Esophagus muscularis mucosa (tissue), 4 donors: ENCODE measurements around the gene RERG.

Source experiments
- EP300 ChIP-seq: sonication (generic); formaldehyde crosslinking; IDR thresholded peaks from one replicate; pipeline ENCODE4 v1.6.1; 2017; ENCODE audit warnings: antibody characterized with exemption
- POLR2A ChIP-seq: fragments of 450-650 bp; IDR thresholded peaks from one replicate; pipeline ENCODE4 v1.6.1; 2017; ENCODE audit warnings: antibody characterized with exemption, moderate library complexity, mild to moderate bottlenecking, low read depth
- POLR2AphosphoS5 ChIP-seq, 2 donors: sonication (generic); formaldehyde crosslinking; IDR thresholded peaks; one replicate each; pipeline ENCODE4 v1.6.1; 2017; ENCODE audit warnings: antibody characterized with exemption in 2 of 2
- TF ChIP-seq, protein P1 (sequence below), 3 experiments: fragments of 200-600 bp in 2 of 3; fragments of 450-650 bp in 1 of 3; sonication (generic) in 2 of 3; IDR thresholded peaks; one replicate each; pipeline ENCODE4 v1.5.1; 2017 to 2019; ENCODE audit warnings: antibody characterized with exemption in 3 of 3, mild to moderate bottlenecking in 2 of 3, moderate library complexity in 1 of 3

DNA sequence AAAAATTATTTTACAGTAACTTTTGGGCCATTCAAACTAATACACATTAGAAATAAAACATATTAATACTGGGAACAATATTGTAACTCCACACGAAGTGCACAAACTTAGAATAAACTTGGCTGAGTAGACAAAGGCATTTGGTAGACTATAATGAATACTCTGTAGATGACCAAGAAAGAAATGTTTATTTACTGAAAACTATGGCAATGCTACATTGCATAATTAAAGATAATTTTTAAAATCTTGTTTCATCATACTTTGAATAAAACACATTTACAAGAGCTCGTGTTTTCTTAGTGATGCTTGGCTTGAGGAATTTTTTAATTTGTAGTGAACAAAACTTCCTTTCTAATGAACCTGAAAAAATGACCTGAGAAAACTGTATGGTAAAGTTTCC lies 21.3 kb downstream of the RERG start:
- no peak for TF ChIP-seq POLR2AphosphoS5 (IDR thresholded peaks at IDR 0.05)
- TF ChIP-seq, protein P1, sequence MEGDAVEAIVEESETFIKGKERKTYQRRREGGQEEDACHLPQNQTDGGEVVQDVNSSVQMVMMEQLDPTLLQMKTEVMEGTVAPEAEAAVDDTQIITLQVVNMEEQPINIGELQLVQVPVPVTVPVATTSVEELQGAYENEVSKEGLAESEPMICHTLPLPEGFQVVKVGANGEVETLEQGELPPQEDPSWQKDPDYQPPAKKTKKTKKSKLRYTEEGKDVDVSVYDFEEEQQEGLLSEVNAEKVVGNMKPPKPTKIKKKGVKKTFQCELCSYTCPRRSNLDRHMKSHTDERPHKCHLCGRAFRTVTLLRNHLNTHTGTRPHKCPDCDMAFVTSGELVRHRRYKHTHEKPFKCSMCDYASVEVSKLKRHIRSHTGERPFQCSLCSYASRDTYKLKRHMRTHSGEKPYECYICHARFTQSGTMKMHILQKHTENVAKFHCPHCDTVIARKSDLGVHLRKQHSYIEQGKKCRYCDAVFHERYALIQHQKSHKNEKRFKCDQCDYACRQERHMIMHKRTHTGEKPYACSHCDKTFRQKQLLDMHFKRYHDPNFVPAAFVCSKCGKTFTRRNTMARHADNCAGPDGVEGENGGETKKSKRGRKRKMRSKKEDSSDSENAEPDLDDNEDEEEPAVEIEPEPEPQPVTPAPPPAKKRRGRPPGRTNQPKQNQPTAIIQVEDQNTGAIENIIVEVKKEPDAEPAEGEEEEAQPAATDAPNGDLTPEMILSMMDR (IDR thresholded peaks at IDR 0.05): no peak
- no peak for TF ChIP-seq POLR2A
- no peak for TF ChIP-seq EP300
